RWPE1 (cell line): ENCODE results near the gene DDX17.

Source experiments
- CTCF ChIA-PET: fragments of 350-600 bp; sonication (Branson Sonifier 250); formaldehyde crosslinking; extraction: SDS; loops from one replicate; lab custom pipeline; 2021; lab: Yijun Ruan, JAX
- POLR2A ChIA-PET: fragments of 400-600 bp; formaldehyde crosslinking; extraction: SDS; loops from one replicate; lab custom pipeline; 2020; ENCODE audit warnings: antibody characterized with exemption; ENCODE audit not compliant: low non-redundant PET; lab: Yijun Ruan, JAX
- DNase-seq: peaks from one replicate; pipeline ENCODE4 v3.0.0; 2012; ENCODE audit warnings: low spot score
- H3K27ac ChIP-seq: fragments of 450-650 bp; 2 replicates; pipeline ENCODE4 v1.5.1; 2017
- CTCF ChIP-seq: fragments of 450-650 bp; conservative IDR thresholded peaks from 2 replicates; pipeline ENCODE4 v1.5.1; 2017; ENCODE audit warnings: low read depth, mild to moderate bottlenecking

Gene DDX17

GRCh38 chr22:38462960-38463784 lies 42.9 kb downstream of the DDX17 start:
- no peak for DNase-seq
- POLR2A ChIA-PET = no interaction called here
- CTCF ChIA-PET = no interaction called here
- TF ChIP-seq CTCF = no peak
- no peak overlapping the region for H3K27ac ChIP-seq

GRCh38 chr22:38461414-38462081 lies 44.6 kb downstream of the DDX17 start:
- H3K27ac ChIP-seq = no peak overlapping the region
- CTCF ChIA-PET = interaction anchor here (0.5 kb wide), 1 partner anchor 355 kb away, joined by 4 read pairs; no protein-coding TSS in a partner anchor
- no peak for TF ChIP-seq CTCF
- POLR2A ChIA-PET = interaction anchor here (0.6 kb wide), 1 partner anchor 207 kb away, joined by 4 read pairs; no protein-coding TSS in a partner anchor
- peak; percentile 28 for DNase-seq

- no peak for DNase-seq
- no peak for TF ChIP-seq CTCF
- ChIA-PET CTCF (interaction anchor here (0.5 kb wide), 1 partner anchor 355 kb away, joined by 4 read pairs; no protein-coding TSS in a partner anchor), POLR2A (no interaction called here)
- no peak overlapping the region for H3K27ac ChIP-seq
Observed at GRCh38 chr22:38461057-38461413, 45.1 kb downstream of the DDX17 start.

GRCh38 chr22:38460426-38460840 lies 45.7 kb downstream of the DDX17 start:
- POLR2A ChIA-PET = no interaction called here
- H3K27ac ChIP-seq = no peak overlapping the region
- CTCF ChIA-PET = no interaction called here
- DNase-seq = no peak
- TF ChIP-seq CTCF = no peak

- TF ChIP-seq CTCF = no peak
- CTCF ChIA-PET = no interaction called here
- no peak overlapping the region for H3K27ac ChIP-seq
- DNase-seq = no peak
- POLR2A ChIA-PET = no interaction called here
Observed at GRCh38 chr22:38456841-38457699, 49.0 kb downstream of the DDX17 start.

- ChIA-PET CTCF (no interaction called here), POLR2A (no interaction called here)
- no peak for DNase-seq
- no peak for TF ChIP-seq CTCF
- H3K27ac ChIP-seq = no peak overlapping the region
Observed at GRCh38 chr22:38456272-38456835, 49.8 kb downstream of the DDX17 start.
